Neuronal stem cell (in vitro differentiated cells): ENCODE data around the gene COG1.

Source experiments
- DNase-seq: peaks from one replicate; pipeline ENCODE4 v3.0.0-alpha.2; 2013; ENCODE audit warnings: low spot score
- H2AFZ ChIP-seq: one replicate; pipeline ENCODE4 v1.6.1; 2013; ENCODE audit warnings: mild to moderate bottlenecking, low read length, inconsistent platforms
- H2AK5ac ChIP-seq: 2 replicates; pipeline ENCODE4 v1.6.1; 2013; ENCODE audit warnings: low read depth, mild to moderate bottlenecking, inconsistent platforms, low read length, moderate library complexity, mixed read lengths
- H2BK120ac ChIP-seq: 2 replicates; pipeline ENCODE4 v1.6.1; 2013; ENCODE audit warnings: low read depth, mild to moderate bottlenecking, inconsistent platforms, low read length, moderate library complexity, mixed read lengths
- H2BK12ac ChIP-seq: one replicate; pipeline ENCODE4 v1.6.1; 2013; ENCODE audit warnings: low read length, inconsistent platforms
- H2BK15ac ChIP-seq: 2 replicates; pipeline ENCODE4 v1.6.1; 2013; ENCODE audit warnings: mild to moderate bottlenecking, low read length, inconsistent platforms, mixed read lengths
- H2BK5ac ChIP-seq: one replicate; pipeline ENCODE4 v1.6.1; 2013; ENCODE audit warnings: inconsistent platforms, mild to moderate bottlenecking, low read length, moderate library complexity
- H3K14ac ChIP-seq: one replicate; pipeline ENCODE4 v1.6.1; 2013; ENCODE audit warnings: low read length, inconsistent platforms
- H3K18ac ChIP-seq: 2 replicates; pipeline ENCODE4 v1.6.1; 2013; ENCODE audit warnings: low read length, inconsistent platforms
- H3K23ac ChIP-seq: 2 replicates; pipeline ENCODE4 v1.6.1; 2013; ENCODE audit warnings: low read depth, mild to moderate bottlenecking, mixed read lengths, low read length, inconsistent platforms; ENCODE audit not compliant: poor library complexity
- H3K27ac ChIP-seq: replicated peaks from 3 replicates; pipeline ENCODE4 v1.5.1; 2013; ENCODE audit warnings: low read length, inconsistent platforms
- H3K27me3 ChIP-seq, 3 experiments: 2 replicates each; pipeline ENCODE4 v1.6.1; 2013; ENCODE audit warnings: low read length in 3 of 3, mild to moderate bottlenecking in 2 of 3, inconsistent platforms in 1 of 3, low read depth in 1 of 3, mixed read lengths in 1 of 3, moderate library complexity in 1 of 3; ENCODE audit not compliant: control insufficient read depth in 3 of 3, insufficient read depth in 3 of 3
- H3K36me3 ChIP-seq, 2 donors: replicated peaks in 1 of 2; 2 replicates each; pipeline ENCODE4 v1.6.1; 2013; ENCODE audit warnings: low read length in 2 of 2; ENCODE audit not compliant: control insufficient read depth in 2 of 2, insufficient read depth in 2 of 2
- H3K4ac ChIP-seq: 2 replicates; pipeline ENCODE4 v1.6.1; 2013; ENCODE audit warnings: inconsistent platforms, mild to moderate bottlenecking, low read length, moderate library complexity
- H3K4me1 ChIP-seq, 2 donors: 1 replicate in 1 of 2; 2 replicates in 1 of 2; pipeline ENCODE4 v1.6.1; 2013; ENCODE audit warnings: low read length in 2 of 2, low read depth in 1 of 2; ENCODE audit not compliant: control insufficient read depth in 2 of 2, insufficient read depth in 1 of 2
- H3K4me2 ChIP-seq: one replicate; pipeline ENCODE4 v1.6.1; 2013; ENCODE audit warnings: mild to moderate bottlenecking, low read length, inconsistent platforms; ENCODE audit not compliant: insufficient read depth, poor library complexity, severe bottlenecking
- H3K4me3 ChIP-seq, 2 donors: 2 replicates each; pipeline ENCODE4 v1.5.1; 2013; ENCODE audit warnings: low read length in 2 of 2, mild to moderate bottlenecking in 2 of 2, inconsistent platforms in 1 of 2, moderate library complexity in 1 of 2
- H3K79me1 ChIP-seq: one replicate; pipeline ENCODE4 v1.6.1; 2013; ENCODE audit warnings: low read depth, mild to moderate bottlenecking, inconsistent platforms, low read length, moderate library complexity
- H3K9ac ChIP-seq: one replicate; pipeline ENCODE4 v1.6.1; 2013; ENCODE audit warnings: mild to moderate bottlenecking, low read depth, low read length, inconsistent platforms; ENCODE audit not compliant: poor library complexity
- H3K9me3 ChIP-seq, 2 donors: replicated peaks in 1 of 2; 2 replicates each; pipeline versions ENCODE3 to v1.6.1; 2013; ENCODE audit warnings: low read length in 2 of 2, mild to moderate bottlenecking in 2 of 2, inconsistent platforms in 1 of 2, low read depth in 1 of 2, mixed read lengths in 1 of 2, moderate library complexity in 1 of 2; ENCODE audit not compliant: control insufficient read depth in 2 of 2, insufficient read depth in 1 of 2
- H4K8ac ChIP-seq: one replicate; pipeline ENCODE4 v1.6.1; 2013; ENCODE audit warnings: low read depth, mild to moderate bottlenecking, inconsistent platforms, low read length, moderate library complexity
- H4K91ac ChIP-seq: one replicate; pipeline ENCODE4 v1.6.1; 2013; ENCODE audit warnings: low read length, low read depth, mild to moderate bottlenecking, inconsistent platforms; ENCODE audit not compliant: poor library complexity
- WGBS, 2 donors: extraction: QIAGEN DNeasy Blood & Tissue Kit; methylation state at CpG; one replicate each; pipeline ENCODE4 v1.1.7; 2013; ENCODE audit warnings: missing lambda C conversion rate in 2 of 2, mixed read lengths in 1 of 2; ENCODE audit not compliant: insufficient read length in 2 of 2, insufficient replicate concordance in 1 of 2; ENCODE audit errors: extremely low coverage in 2 of 2; 5-methylcytosine and 5-hydroxymethylcytosine counted together

COG1 gene

GRCh38 chr17:73231841-73232586 is 39.2 kb downstream of the COG1 start:
- peak overlapping the region; percentile 97 for H3K4me3 ChIP-seq
- peak; percentile 95 for DNase-seq
- H2AK5ac ChIP-seq, result peak overlapping the region; percentile 70
- H2BK120ac ChIP-seq, result peak overlapping the region; percentile 75
- peak overlapping the region; percentile 82 for H3K23ac ChIP-seq
- H2AFZ ChIP-seq, result peak overlapping the region; percentile 90
- peaks cover 13 to 38% of the 10 kb centered on the region in 2 donors for H3K36me3 ChIP-seq
- H2BK12ac ChIP-seq, result no peak overlapping the region
- H4K91ac ChIP-seq, result no peak overlapping the region
- H3K4me1 ChIP-seq, result peaks cover 8 to 9% of the 10 kb centered on the region in 2 donors
- H3K27me3 ChIP-seq, result no peaks in the 10 kb centered on the region
- peaks cover 7% of the 10 kb centered on the region for H3K79me1 ChIP-seq
- H3K14ac ChIP-seq, result no peak overlapping the region
- H3K27ac ChIP-seq, result peak overlapping the region; percentile 88
- peak overlapping the region; percentile 31 for H2BK15ac ChIP-seq
- peak overlapping the region; percentile 97 for H3K9ac ChIP-seq
- H4K8ac ChIP-seq, result no peak overlapping the region
- H3K4me2 ChIP-seq, result peak overlapping the region; percentile 93
- WGBS, 2 donors, result no CpG with 5 or more reads among the region's 63 CpGs
- peak overlapping the region; percentile 98 for H3K18ac ChIP-seq
- H3K4ac ChIP-seq, result no peak overlapping the region
- peak overlapping the region; percentile 96 for H2BK5ac ChIP-seq
- no peaks in the 10 kb centered on the region for H3K9me3 ChIP-seq

- Histone ChIP-seq H3K79me1 (peaks cover 7% of the 10 kb centered on the region), H3K27ac (peak overlapping the region; percentile 71)
- DNase-seq, result no peak
Observed at GRCh38 chr17:73232587-73233373, 39.9 kb downstream of the COG1 start.

GRCh38 chr17:73234736-73235135 is 41.9 kb downstream of the COG1 start:
- Histone ChIP-seq H3K4me1 (peaks cover 5 to 6% of the 10 kb centered on the region in 2 donors), H3K27me3 (no peaks in the 10 kb centered on the region), H2BK15ac (no peak overlapping the region), H2BK12ac (no peak overlapping the region), H3K18ac (no peak overlapping the region), H2BK120ac (no peak overlapping the region), H3K23ac (no peak overlapping the region), H2AFZ (no peak overlapping the region), H3K4me2 (no peak overlapping the region), H4K8ac (no peak overlapping the region), H2BK5ac (no peak overlapping the region), H3K27ac (no peak overlapping the region), H3K4ac (no peak overlapping the region), H4K91ac (no peak overlapping the region), H2AK5ac (no peak overlapping the region), H3K14ac (no peak overlapping the region), H3K4me3 (no peak overlapping the region), H3K9me3 (no peaks in the 10 kb centered on the region), H3K79me1 (peaks cover 7% of the 10 kb centered on the region), H3K9ac (no peak overlapping the region), H3K36me3 (peaks cover 17 to 57% of the 10 kb centered on the region in 2 donors)
- WGBS, 2 donors, result no CpG with 5 or more reads among the region's 10 CpGs
- DNase-seq, result no peak

More at GRCh38 chr17:73232587-73233373, 39.9 kb downstream of the COG1 start:
- Histone ChIP-seq H3K4me3 (peak overlapping the region; percentile 97), H3K9me3 (no peaks in the 10 kb centered on the region), H3K23ac (no peak overlapping the region), H3K4me1 (peaks cover 7 to 8% of the 10 kb centered on the region in 2 donors), H2BK15ac (no peak overlapping the region), H2BK5ac (peak overlapping the region; percentile 96), H3K36me3 (peaks cover 17 to 44% of the 10 kb centered on the region in 2 donors), H2BK120ac (no peak overlapping the region), H4K91ac (no peak overlapping the region), H2AK5ac (peak overlapping the region; percentile 50), H3K14ac (peak overlapping the region; percentile 63), H3K18ac (peak overlapping the region; percentile 95), H4K8ac (no peak overlapping the region), H2BK12ac (no peak overlapping the region), H3K9ac (peak overlapping the region; percentile 98), H3K27me3 (no peaks in the 10 kb centered on the region), H3K4me2 (peak overlapping the region; percentile 93), H2AFZ (peak overlapping the region; percentile 90), H3K4ac (peak overlapping the region; percentile 97)
- WGBS, 2 donors, result no CpG with 5 or more reads among the region's 48 CpGs

GRCh38 chr17:73237714-73238113 is 44.9 kb downstream of the COG1 start:
- H3K4me3 ChIP-seq, result no peak overlapping the region
- no peak overlapping the region for H2AFZ ChIP-seq
- H2BK5ac ChIP-seq, result no peak overlapping the region
- H3K18ac ChIP-seq, result no peak overlapping the region
- H2BK12ac ChIP-seq, result no peak overlapping the region
- no peak overlapping the region for H2BK120ac ChIP-seq
- no peak overlapping the region for H3K27ac ChIP-seq
- no peak for DNase-seq
- H4K8ac ChIP-seq, result no peak overlapping the region
- no peak overlapping the region for H3K14ac ChIP-seq
- H3K27me3 ChIP-seq, result no peaks in the 10 kb centered on the region
- H3K9me3 ChIP-seq, result peaks cover 0 to 1% of the 10 kb centered on the region in 2 donors
- H3K4me1 ChIP-seq, result peaks cover 2 to 4% of the 10 kb centered on the region in 2 donors
- H3K4ac ChIP-seq, result no peak overlapping the region
- H2AK5ac ChIP-seq, result no peak overlapping the region
- H3K9ac ChIP-seq, result no peak overlapping the region
- H3K23ac ChIP-seq, result no peak overlapping the region
- peaks cover 5% of the 10 kb centered on the region for H3K79me1 ChIP-seq
- H4K91ac ChIP-seq, result no peak overlapping the region
- no peak overlapping the region for H3K4me2 ChIP-seq
- no peak overlapping the region for H2BK15ac ChIP-seq
- H3K36me3 ChIP-seq, result peaks cover 20 to 85% of the 10 kb centered on the region in 2 donors
- no CpG with 5 or more reads among the region's 6 CpGs for whole genome bisulfite sequencing, 2 donors
